HG03060 (cell line): ENCODE measurements around the gene TAOK3.
"Not testable (repeated sequence)": the region's sequence is repeated elsewhere in the genome, so short reads cannot be mapped to it uniquely, and the experiment has no call there.

Experiments
- ATAC-seq: cut with Tn5 transposase; IDR thresholded peaks from one replicate; pipeline ENCODE4 v1.9.1; 2021; ENCODE audit warnings: low read depth, moderate number of reproducible peaks; ENCODE audit not compliant: unreplicated experiment

The TAOK3 gene

DNA sequence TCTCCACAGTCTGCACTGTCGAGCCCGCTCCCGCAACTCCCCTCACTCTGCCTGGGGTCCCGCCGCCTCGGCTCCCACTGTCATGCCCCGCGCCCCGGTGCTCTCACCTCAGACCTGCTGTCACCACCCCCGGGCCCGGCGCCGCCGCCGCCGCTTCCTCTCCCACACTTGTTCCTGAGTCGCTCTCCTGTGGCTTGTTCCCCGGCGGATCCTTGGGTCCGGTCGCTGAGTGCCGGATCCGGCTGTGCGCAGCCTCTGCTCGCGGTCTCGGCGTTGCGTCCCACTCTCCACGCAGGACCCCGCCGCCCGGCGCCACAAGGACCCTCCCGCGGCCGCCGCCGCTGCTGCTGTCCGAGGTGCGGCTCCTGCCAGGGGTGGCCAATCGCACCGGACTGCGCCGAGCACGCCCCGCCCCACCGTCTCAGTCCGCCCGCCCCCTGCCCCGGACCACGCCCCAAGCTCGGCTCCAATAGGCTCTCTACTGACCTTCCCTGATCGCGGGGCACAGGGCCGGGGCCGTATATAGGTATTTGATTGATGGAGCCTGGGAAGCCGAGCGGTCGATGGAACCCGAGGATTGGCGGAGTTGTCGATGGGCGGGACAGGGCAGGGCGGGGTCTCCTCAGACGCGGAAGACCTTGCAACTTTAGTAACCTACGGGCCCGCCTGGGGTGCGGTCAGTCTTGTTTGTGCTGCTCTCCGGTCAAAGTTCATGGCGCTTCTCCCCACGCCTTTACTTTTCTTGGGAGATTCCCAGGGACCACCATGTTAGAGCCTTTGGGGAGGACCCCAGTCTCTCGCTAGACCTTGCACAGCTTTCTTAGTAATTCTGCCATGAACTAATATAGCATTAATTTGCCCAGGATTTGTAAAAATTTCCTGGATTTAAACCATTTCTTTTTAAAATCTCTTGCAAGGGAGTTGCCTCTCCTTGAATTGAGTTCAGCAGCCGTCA is at the start of gene TAOK3:
TSS of gene TAOK3 (minus strand) at position 367 of the 955 bp plus-strand sequence. CDS start 117,340 bp downstream, outside the sequence.
- peak; percentile 66 for ATAC-seq

GRCh38 chr12:118420673-118421072 is 48.0 kb upstream of the TAOK3 start:
- no peak for ATAC-seq

DNA sequence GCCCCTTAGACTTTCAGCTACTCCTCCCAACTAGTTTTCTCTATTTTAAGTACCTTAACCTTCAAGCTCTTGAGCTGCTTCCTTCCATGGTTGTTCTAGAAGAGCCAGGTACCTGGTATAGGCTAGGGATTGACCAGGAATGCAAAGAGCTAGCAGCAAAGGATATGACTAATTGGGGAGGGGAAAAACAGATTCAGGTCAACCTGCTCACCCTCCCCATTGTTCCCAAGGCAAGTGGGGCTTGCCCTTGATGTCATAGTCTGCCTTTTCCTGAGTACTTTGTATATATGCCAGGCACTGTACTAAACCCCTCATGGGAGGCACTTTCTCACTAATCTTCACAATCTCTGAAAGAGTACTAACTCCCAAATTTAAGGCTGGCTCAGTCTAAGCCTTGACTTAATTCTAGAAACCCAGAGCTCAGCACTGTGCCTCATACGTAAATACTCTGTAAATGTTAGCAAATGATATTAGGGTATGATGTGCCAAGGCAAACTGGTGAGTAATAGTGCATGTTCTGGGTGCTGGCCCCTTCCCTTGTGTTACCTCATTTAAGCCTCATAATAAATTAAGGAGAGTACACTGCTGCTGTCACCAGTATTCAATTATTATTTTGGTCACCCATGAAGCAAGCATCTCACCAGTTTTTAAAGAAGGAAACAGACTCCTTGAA is 45.8 kb upstream of the TAOK3 start:
- ATAC-seq, result no peak

DNA sequence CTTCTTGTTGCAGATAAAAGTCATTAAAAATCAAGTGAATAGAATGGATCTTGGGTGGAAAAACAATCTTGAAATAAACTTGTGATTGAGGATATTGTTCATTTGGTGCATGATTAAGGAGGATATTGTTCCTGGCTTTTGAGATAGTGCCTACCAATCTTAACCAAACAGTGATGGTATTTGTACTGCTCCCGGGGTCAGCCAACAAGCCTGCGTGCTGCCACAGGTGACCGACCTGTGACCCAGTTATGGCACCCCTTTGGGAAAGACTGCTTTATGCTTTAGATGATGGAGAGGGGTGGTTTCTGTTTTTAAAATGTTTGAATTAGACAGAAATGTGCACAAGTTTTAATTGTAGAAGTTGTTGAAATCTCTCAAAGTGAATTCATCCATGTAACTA is 45.2 kb upstream of the TAOK3 start:
- ATAC-seq, result no peak

- ATAC-seq, result no peak
Observed at GRCh38 chr12:118409834-118410233, 37.1 kb upstream of the TAOK3 start.

DNA sequence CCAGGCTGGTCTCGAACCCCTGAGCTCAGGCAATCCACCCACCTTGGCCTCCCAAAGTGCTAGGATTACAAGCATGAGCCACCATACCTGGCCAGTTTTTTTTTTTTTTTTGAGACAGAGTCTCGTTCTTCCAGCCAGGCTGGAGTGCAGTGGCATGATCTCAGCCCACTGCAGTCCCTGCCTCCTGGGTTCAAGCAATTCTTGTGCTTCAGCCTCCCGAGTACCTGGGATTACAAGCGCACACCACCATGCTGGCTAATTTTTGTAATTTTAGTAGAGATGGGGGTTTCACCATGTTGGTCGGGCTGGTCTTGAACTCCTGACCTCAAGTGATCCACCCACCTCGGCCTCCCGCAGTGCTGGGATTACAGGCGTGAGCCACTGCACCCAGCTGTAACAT is 35.5 kb upstream of the TAOK3 start:
- not testable (repeated sequence) for ATAC-seq

GRCh38 chr12:118404876-118405521 is 32.3 kb upstream of the TAOK3 start:
- ATAC-seq, result no peak

- ATAC-seq, result no peak
Observed at GRCh38 chr12:118402251-118402650, 29.5 kb upstream of the TAOK3 start.

DNA sequence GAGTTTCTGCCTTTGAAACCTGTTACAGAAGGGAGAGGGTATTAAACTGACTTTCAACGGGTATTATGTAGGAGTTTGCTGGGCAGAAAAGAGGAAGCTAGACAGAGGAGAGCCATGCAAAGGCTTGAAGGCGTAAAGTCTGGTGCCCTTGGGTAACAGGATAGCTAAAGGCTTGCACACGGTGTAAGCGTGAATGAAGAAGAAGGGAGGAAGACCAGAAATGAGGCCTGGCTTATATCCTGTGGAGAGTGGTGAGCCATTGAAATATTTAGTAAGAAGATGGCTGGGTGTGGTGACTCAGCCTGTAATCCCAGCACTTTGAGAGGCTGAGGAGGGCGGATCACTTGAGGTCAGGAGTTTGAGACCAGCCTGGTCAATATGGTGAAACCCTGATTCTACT is 26.2 kb upstream of the TAOK3 start:
- ATAC-seq, result no peak

DNA sequence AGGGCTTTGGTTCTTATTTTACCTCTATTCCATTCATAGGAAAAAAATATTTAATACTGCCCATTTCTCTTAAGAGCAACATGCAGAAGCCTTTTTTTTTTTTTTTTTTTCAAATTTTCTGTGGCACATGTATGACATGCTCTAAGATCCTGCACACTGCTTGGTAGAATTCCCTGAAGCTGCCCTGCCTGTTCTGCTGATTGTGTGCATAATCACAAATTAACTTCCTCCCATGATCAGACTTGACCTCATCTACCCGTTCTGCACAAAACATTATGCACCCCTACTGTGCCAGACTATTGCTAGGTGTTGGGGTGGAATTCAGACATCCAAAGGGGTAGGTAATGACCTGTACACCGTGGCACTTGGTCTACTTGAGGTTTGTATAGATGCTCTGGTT is 25.8 kb upstream of the TAOK3 start:
- ATAC-seq, result no peak

GRCh38 chr12:118397708-118398440 is 25.2 kb upstream of the TAOK3 start:
- no peak for ATAC-seq

DNA sequence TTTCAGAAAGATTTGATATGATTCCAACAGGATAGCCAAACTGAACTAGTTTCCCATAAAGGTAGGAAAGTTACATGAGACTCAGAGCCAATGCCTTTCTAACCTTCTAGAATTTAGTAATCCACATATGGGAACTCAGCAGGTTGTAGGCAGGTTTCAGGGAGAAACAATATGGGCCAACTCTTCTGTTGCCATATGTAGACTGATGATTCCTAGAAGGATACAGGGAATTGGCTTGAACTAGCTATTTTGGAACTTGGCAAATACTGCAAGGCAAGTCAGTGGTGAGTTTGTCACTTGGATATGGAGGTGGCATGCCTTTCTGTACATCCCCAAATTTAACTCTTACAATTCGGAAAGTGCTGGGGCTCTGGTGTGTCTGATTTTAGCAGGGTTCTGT is 19.1 kb upstream of the TAOK3 start:
- no peak for ATAC-seq

GRCh38 chr12:118391424-118391823 is 18.7 kb upstream of the TAOK3 start:
- ATAC-seq, result no peak

- ATAC-seq, result no peak
Observed at GRCh38 chr12:118377884-118378470, 5.3 kb upstream of the TAOK3 start.

DNA sequence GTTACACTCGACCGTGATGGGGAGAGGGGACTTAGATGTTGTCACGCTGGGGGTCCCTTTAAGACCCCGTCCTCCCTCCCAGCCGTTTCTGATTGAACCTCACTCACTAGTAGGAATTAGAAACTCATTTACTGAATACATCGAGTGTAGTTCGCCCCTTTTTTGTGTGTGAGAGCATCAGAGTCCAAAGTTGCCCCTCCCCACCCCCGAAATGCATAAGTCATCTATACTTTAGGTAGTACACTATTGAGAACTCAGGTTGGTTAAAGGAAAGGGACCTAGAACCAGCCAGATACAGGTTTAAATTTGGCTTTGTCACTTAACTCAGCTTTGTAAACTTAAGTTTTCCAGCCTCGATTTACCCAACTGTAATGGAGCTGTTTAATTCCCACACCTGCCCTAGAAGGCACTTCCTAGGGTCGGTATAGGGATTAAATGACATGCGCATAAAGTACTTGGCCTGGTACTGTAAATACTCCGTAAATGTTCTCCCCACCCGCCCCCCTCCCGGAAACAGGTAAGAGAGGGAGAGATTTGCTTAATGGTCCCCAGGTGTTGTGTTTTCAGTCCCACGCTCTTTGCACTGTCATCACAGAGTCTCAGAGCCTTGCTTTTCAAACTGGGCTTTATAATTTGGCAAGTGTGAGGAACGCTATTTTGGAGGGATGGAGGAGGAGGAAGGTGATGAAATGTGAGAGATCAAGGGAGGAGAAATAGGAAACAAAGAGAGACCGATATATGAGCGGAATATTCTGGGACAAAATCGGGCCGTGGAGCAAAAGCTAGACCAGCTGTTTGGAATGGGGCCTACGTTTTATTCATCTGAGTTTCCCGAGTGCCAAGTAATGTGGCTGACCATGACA is 4.5 kb upstream of the TAOK3 start:
- ATAC-seq, result no peak

- peak; percentile 32 for ATAC-seq
Observed at GRCh38 chr12:118376089-118377020, 3.6 kb upstream of the TAOK3 start, which contains the start of gene SUDS3. Gene SUDS3 (plus strand): TSS chr12:118376555. CDS start chr12:118376692, 137 bp downstream.

GRCh38 chr12:118375348-118375747 is 2.6 kb upstream of the TAOK3 start:
- ATAC-seq, result no peak

DNA sequence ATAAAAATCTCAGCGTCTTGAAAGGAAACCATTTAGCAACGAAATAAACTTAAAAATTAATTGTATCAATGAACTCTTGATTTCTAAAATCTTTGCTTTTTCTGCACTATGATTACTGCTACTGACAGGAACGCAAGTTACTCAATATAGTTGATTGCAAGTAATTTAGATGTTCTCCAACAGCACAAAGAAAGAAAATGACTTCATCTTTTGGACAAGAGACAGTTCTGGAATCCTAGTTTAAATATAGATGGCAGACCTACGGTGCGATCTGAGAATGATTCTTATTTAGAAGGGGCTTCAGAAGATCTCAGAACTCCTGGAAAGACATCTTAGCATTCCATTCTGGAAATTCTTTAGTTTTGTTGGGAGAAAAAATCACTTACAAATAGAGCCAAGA is 2.2 kb upstream of the TAOK3 start:
- ATAC-seq, result no peak
